GM19395 (cell line): ENCODE data around the gene PTPRN2.
"Not testable (repeated sequence)": the region's sequence is repeated elsewhere in the genome, so short reads cannot be mapped to it uniquely, and the experiment has no call there.

Experiments
- ATAC-seq: cut with Tn5 transposase; IDR thresholded peaks from one replicate; pipeline ENCODE4 v1.9.1; 2021; ENCODE audit warnings: mild to moderate bottlenecking, moderate library complexity; ENCODE audit not compliant: unreplicated experiment

Gene PTPRN2

DNA sequence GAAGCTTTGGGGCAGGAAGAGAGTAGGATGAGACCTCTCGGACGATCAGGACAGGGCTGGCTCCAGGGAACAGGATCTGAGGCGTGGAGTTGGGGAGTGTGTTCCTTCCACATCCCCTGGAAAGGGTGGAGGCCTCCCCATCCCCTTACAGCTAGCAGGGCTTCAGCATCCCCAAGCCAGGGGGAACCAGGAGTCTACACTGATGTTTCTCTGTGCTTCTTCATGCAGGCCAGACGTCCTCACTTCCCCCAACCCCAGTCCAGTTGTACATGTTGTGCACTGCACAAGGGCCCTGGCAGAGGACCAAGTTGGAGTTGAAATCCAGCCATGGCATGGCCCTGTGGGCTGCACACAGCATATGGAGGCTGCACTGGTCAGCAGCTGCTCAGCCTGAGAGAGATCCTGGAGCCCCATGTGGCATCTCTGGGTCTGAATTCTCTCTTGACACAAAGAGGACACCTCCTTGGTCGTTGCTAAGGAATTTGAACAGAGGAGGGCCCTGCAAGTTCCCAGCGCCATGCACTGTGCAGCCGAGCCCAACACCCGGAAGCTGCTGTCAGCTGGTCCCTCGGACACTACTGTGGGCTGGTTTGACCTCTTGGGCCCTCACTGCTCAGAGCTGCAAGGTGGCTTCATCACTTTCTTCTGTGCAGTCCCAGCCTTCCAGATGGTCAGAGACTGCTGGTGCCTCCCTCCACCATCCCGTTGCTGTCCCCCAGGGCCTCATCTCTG, 1069.7 kb downstream of the PTPRN2 start:
- no peak for ATAC-seq

- ATAC-seq: no peak
Observed at GRCh38 chr7:157516911-157517781, 1070.5 kb downstream of the PTPRN2 start.

GRCh38 chr7:157516311-157516710, 1071.3 kb downstream of the PTPRN2 start:
- ATAC-seq: no peak

DNA sequence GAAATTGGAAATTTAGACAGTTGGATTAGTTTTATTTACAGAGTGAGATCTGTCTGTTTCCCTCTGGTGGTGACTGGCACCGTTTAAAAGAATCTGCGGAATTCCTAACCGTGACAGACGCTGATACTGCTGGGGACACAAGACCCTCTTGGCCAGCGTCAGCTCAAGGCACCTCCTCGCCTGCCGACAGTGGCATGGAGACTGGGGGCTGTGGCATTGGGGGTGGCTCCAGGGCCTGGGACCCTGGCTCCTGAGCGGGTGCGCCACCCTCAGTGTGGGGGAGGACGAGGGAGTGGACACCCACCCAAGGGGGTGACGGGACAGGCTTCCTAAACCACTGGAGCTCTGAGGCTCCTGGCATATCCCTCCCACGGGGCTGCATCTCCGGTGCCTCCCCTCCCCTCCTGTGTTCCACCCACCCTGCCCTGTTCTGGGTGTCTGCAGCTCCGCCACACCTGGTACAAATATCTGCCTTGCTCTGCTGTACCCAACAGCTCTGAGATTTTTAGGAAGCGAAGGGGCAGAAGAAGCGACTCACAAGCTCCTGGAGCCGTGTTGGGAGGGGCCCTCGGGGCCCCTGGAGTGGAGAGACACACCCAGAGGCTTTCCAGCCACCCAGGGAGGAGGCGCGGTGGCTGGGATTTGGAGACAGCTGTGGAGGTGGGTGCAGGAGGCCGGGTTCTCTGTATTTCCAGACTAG, 1072.1 kb downstream of the PTPRN2 start:
- ATAC-seq: no peak

DNA sequence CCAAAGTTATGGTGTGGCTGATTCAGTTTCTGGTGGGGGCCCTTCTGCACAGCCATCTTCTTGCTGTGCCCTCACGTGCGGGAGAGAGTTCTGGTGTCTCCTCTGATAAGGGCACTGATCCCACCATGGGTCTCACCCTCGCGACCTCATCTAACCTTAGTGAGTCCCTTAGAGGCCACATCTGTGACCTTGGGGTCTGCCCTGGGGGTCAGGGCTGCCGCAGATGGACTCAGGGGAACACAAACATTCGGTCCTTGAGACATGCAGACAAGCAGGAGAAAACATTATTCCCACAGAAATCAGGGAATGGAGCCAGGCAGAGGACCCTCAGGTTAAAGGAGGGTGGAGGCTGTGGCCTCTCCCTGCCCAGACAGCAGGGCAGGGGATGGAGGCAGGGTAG, 1072.9 kb downstream of the PTPRN2 start:
- ATAC-seq: no peak

GRCh38 chr7:157514306-157514705, 1073.3 kb downstream of the PTPRN2 start:
- no peak for ATAC-seq

DNA sequence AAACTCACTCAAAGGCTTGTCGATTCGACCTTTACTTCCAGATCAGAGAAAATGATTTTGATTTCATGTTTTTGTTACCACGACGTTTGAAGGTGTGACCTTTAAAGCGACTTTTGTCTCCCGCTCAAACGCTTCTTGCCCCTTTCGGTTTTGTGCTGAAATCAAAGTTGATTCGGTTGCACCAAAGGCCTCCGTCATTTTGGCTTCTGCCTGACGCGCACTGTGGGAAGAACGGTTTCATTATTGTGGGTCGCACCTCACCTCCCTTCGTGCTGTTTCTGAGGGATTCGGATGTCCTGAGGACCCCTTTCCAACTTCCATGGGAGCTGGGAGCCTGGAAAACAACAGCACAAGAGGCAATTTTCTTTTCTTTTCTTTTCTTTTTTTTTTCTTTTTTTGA, 1073.9 kb downstream of the PTPRN2 start:
- ATAC-seq: no peak

DNA sequence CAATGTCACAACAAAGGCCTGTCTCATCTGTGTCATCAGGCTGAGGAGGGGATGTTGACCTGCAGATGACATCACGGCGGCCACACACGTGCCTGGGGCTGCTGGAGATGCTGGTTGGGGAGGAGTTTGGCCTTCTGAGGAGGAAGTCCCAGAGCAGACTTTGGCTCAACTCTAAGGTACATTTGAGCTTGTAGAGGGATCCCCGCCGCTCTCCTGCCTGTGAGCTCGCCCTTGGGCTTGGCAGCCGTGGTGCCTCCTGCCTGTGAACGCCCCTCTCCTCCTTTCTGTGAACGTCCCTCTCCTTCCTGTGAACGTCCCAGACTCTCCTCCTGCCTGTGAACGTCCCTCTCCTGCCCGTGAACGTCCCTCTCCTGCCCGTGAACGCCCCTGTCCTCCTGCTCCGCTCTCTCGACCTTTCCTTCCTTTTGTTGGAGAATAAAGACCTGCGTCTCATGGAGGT, 1074.4 kb downstream of the PTPRN2 start:
- ATAC-seq: no peak

DNA sequence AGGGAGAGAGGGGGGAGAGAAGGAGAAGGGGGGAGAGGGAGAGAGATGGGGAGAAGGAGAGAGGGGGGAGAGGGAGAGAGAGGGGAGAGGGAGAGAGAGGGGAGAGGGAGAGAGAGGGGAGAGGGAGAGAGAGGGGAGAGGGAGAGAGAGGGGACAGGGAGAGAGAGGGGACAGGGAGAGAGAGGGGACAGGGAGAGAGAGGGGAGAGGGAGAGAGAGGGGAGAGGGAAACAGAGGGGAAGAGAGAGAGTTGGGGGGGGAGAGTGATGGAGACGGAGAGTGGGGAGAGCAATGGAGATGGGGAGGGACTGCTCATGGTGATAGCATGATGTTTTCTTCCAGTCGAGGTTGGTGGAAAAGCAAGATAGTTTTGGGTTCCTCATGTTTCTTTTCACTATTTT, 1078.4 kb downstream of the PTPRN2 start:
- ATAC-seq: no peak

- no peak for ATAC-seq
Observed at GRCh38 chr7:157508477-157508881, 1079.1 kb downstream of the PTPRN2 start.

DNA sequence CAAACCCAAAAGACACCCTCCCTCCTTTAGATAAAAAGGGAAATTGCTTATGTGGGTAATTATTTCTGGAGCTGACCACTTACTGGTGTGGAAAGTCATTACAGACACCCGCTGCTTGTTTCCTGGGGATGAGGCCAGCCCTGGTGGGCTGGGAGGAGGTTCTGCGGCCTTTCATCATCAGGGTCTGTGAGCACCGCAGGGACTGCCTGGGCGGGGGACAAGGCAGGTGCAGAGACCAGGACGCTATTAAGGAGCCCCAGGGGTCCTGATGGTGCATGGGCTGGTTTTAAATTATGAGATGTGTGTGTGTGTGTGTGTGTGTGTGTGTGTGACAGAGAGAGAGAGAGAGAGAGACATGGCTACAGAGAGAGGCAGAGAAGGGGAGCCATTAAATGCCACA, 1079.6 kb downstream of the PTPRN2 start:
- no peak for ATAC-seq

DNA sequence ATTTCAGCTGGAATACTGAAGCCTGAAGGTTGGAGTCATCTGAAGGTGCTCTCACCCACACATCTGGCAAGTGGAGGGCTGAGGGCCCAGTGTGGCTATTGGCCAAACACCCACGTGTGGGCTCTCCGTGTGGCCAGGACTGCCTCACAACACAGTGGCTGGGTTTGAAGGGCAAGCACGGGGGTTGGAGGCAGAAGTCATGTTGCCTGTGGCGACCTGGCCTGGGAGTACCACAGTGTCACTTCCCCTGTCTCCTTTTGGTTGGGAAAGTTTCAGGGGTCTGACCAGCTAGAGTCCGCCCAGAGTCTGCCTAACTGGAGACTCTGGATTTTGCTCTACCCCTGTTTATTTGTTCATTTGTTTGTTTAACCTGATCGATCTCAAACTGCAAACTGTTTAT, 1081.4 kb downstream of the PTPRN2 start:
- no peak for ATAC-seq

DNA sequence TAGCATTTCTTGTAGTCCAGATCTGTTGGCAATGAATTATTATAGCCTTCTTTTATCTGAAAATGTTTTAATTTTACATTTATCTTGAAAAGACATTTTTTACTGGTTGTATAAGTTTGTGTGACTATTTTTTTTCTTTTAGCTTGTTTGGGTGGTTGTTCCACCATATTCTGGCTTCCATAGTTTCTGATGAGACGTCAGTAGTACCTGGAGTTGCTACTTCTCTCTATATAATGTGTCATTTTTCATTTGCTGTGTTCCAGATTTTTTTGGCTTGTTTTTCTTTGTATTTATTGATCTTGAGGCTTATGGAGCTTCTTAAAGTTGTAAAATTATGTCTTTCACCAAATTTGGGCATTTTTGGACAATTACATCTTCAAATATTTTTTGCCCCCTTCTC, 1082.0 kb downstream of the PTPRN2 start:
- ATAC-seq: no peak

- no peak for ATAC-seq
Observed at GRCh38 chr7:157503229-157503628, 1084.4 kb downstream of the PTPRN2 start.

GRCh38 chr7:157502701-157503111, 1084.9 kb downstream of the PTPRN2 start:
- no peak for ATAC-seq

- no peak for ATAC-seq
Observed at GRCh38 chr7:157501581-157501980, 1086.0 kb downstream of the PTPRN2 start.

GRCh38 chr7:157500989-157501540, 1086.6 kb downstream of the PTPRN2 start:
- not testable (repeated sequence) for ATAC-seq

GRCh38 chr7:157500171-157500960, 1087.3 kb downstream of the PTPRN2 start:
- no peak for ATAC-seq

GRCh38 chr7:157499835-157500153, 1087.8 kb downstream of the PTPRN2 start:
- no peak for ATAC-seq

DNA sequence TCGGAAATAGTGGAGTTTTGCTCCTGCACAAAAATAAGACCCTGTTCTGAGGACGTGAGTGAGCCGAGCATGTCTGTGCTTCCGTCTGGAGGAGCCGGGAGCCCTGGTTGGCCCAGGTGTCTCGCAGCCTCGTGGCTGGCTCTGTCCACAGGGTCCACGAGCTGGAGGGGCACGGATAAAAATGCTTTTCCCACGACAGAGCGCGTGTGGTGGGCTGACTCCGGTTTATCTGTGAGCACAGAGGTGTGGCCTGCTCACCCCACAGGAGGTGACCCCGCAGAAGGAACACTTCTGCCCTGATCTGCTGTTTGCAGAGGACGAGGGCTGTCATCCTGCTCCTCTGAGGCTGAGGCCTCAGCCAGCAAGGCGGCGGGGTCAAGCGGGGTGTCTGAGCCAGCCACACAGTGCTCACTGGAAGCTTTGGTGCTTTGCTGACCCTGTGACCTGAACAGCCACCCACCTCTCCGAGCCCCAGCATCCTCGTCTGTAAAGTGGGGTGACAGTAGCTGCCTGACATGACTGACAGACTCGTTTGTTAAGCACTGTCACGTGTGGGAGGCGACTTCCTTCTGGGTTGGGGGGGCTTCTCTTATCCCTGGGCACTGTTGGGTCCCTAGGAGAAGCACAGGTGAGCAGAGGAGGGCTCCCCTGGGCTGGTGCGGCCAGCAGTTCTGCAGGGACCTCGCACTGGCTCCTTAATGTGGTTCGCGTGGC, 1088.3 kb downstream of the PTPRN2 start:
- ATAC-seq: no peak
